WERI-Rb-1 (cell line): ENCODE results near the gene TRMT61A.

Experiments used
- DNase-seq: peaks from one replicate; pipeline ENCODE4 v3.0.0-alpha.2; 2020
- H3K27ac ChIP-seq: fragments of 250-450 bp; sonication (Bioruptor Pico); 2 replicates; pipeline ENCODE4 v1.5.1; 2020; ENCODE audit warnings: mild to moderate bottlenecking, moderate library complexity
- H3K27me3 ChIP-seq: fragments of 250-450 bp; sonication (Bioruptor Pico); 2 replicates; pipeline ENCODE4 v1.5.1; 2021; ENCODE audit warnings: mild to moderate bottlenecking, low read depth, moderate library complexity; ENCODE audit not compliant: insufficient read depth, severe bottlenecking
- H3K36me3 ChIP-seq: fragments of 250-450 bp; sonication (Bioruptor Pico); 2 replicates; pipeline ENCODE4 v1.5.1; 2020; ENCODE audit warnings: mild to moderate bottlenecking, moderate library complexity
- H3K4me3 ChIP-seq: 2 replicates; pipeline ENCODE4 v1.5.1; 2011; ENCODE audit warnings: low read depth, mild to moderate bottlenecking, control low read depth, low read length
- H3K9me3 ChIP-seq: fragments of 250-450 bp; sonication (Bioruptor Pico); 2 replicates; pipeline ENCODE4 v1.5.1; 2021; ENCODE audit warnings: mild to moderate bottlenecking, moderate library complexity; ENCODE audit not compliant: severe bottlenecking
- CTCF ChIP-seq: IDR thresholded peaks from 2 replicates; pipeline ENCODE4 v1.5.1; 2011; ENCODE audit warnings: low read depth, mild to moderate bottlenecking, control low read depth, inconsistent platforms, low read length

The TRMT61A gene

GRCh38 chr14:103562429-103563225, 33.6 kb downstream of the TRMT61A start, which contains the start of the genes BAG5 and COA8:
Gene BAG5 (minus strand): TSS chr14:103562657. CDS start chr14:103561164, 1,493 bp downstream.
Gene COA8 (plus strand): TSS chr14:103562960. CDS start chr14:103563002, 42 bp downstream.
- TF ChIP-seq CTCF, result no peak
- Histone ChIP-seq H3K9me3 (no peaks in the 10 kb centered on the region), H3K36me3 (peaks cover 40% of the 10 kb centered on the region), H3K27me3 (no peaks in the 10 kb centered on the region), H3K27ac (peak within 1 kb of the TSS; percentile 90), H3K4me3 (peak within 1 kb of the TSS; percentile 73)
- DNase-seq, result peak; percentile 92

DNA sequence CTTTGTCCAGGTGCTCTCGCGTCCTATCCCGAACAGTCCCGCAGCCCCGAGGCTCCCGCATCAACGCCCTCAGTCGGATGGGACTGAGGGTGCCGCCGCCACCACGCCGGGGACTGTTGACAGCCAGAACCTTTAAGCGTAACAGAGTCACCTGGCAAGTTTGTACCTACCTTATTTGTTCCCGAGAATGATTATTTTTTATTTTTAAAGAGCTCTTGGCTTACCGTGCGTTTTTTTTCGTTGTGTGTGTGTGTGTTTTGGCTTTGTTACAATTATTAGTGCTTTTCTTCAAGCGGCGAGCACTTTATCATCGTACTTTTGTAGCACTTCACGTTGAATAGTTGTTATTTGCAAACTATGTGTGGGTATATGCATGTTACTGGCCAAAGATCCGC, 34.2 kb downstream of the TRMT61A start:
- DNase-seq, result no peak
- no peaks in the 10 kb centered on the region for H3K9me3 ChIP-seq
- peak overlapping the region; percentile 73 for H3K4me3 ChIP-seq
- H3K27me3 ChIP-seq, result no peaks in the 10 kb centered on the region
- TF ChIP-seq CTCF, result no peak
- H3K36me3 ChIP-seq, result peaks cover 38% of the 10 kb centered on the region
- peak overlapping the region; percentile 90 for H3K27ac ChIP-seq

DNA sequence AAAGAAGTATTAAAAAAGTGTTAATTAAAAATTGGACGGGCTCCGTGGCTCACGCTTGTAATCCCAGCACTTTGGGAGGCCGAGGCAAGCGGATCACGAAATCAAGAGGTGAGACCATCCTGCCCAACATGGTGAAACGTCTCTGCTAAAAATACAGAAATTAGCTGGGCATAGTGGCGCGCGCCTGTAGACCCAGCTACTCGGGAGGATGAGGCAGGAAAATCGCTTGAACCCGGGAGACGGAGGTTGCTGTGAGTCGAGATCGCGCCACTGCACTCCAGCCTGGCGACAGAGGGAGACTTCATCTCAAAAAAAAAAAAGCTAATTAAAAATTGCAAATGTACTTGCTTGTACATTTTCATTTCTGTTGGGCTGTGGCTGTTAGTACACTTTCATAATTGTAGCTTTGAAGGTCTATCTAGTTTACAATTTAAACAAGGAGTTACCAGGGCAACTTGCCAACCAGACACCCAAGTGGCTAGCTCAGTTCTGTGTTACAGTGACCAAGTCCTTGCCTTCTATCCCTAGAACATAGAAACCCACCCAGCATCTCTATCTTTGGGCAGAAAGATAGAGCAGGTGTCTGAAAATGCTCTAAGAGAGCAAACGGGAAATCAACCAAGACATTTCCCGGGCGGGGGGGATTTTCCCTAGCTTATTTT, 35.0 kb downstream of the TRMT61A start:
- no peak for TF ChIP-seq CTCF
- no peaks in the 10 kb centered on the region for H3K9me3 ChIP-seq
- H3K36me3 ChIP-seq, result peaks cover 33% of the 10 kb centered on the region
- H3K27me3 ChIP-seq, result no peaks in the 10 kb centered on the region
- no peak overlapping the region for H3K27ac ChIP-seq
- DNase-seq, result no peak
- H3K4me3 ChIP-seq, result peak overlapping the region; percentile 73

- Histone ChIP-seq H3K27ac (no peak overlapping the region), H3K9me3 (no peaks in the 10 kb centered on the region), H3K36me3 (peaks cover 34% of the 10 kb centered on the region), H3K4me3 (no peak overlapping the region), H3K27me3 (no peaks in the 10 kb centered on the region)
- no peak for TF ChIP-seq CTCF
- DNase-seq, result no peak
Observed at GRCh38 chr14:103568952-103569351, 40.0 kb downstream of the TRMT61A start.

DNA sequence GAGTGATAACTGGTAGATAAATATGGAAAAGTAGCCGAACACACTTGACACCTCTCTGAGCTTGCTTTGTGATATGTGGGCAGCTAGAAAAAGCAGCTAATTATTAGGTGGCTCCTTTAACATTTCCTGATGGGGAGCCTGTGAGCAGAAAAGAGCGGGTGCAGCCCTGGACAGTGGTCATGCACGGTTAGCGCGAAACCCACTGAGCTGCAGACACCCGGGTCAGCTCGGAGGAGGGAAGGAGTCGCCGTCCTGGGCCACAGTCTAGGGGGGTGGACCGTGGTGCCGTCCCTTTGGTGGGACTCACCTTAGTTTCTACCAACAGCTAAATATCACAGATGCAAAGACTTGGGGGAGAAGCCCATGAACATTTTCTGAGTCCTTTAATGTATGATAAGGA, 40.4 kb downstream of the TRMT61A start:
- H3K4me3 ChIP-seq, result no peak overlapping the region
- no peak for TF ChIP-seq CTCF

More for the DNA sequence above, 40.4 kb downstream of the TRMT61A start:
- H3K27ac ChIP-seq, result no peak overlapping the region
- H3K36me3 ChIP-seq, result peaks cover 38% of the 10 kb centered on the region
- no peak for DNase-seq
- no peaks in the 10 kb centered on the region for H3K9me3 ChIP-seq
- H3K27me3 ChIP-seq, result no peaks in the 10 kb centered on the region
